Endothelial cell (in vitro differentiated cells): ENCODE results near the gene C4orf51. TPM values are rescaled to one million over a fixed set of nuclear protein-coding genes. Genes with fewer than 3 reads are reported as not detected.

ENCODE experiments used
- DNase-seq: peaks from one replicate; pipeline ENCODE4 v3.0.0; 2021; ENCODE audit warnings: low spot score
- H3K27ac Mint-ChIP-seq: one replicate; pipeline ENCODE4 v1.8.0; 2021; ENCODE audit warnings: mixed read lengths, inconsistent platforms; ENCODE audit not compliant: unreplicated experiment
- H3K27me3 Mint-ChIP-seq: one replicate; pipeline ENCODE4 v1.8.0; 2021; ENCODE audit warnings: mild to moderate bottlenecking, moderate library complexity, mixed read lengths, inconsistent platforms; ENCODE audit not compliant: unreplicated experiment
- H3K36me3 Mint-ChIP-seq: one replicate; pipeline ENCODE4 v1.8.0; 2021; ENCODE audit warnings: mild to moderate bottlenecking, low read depth, mixed read lengths, inconsistent platforms; ENCODE audit not compliant: unreplicated experiment
- H3K4me1 Mint-ChIP-seq: one replicate; pipeline ENCODE4 v1.8.0; 2021; ENCODE audit warnings: mild to moderate bottlenecking, mixed read lengths, inconsistent platforms; ENCODE audit not compliant: unreplicated experiment
- H3K4me3 Mint-ChIP-seq: one replicate; pipeline ENCODE4 v1.8.0; 2021; ENCODE audit warnings: mild to moderate bottlenecking, mixed read lengths, inconsistent platforms; ENCODE audit not compliant: unreplicated experiment
- H3K9me3 Mint-ChIP-seq: one replicate; pipeline ENCODE4 v1.8.0; 2021; ENCODE audit warnings: mixed read lengths, inconsistent platforms; ENCODE audit not compliant: unreplicated experiment
- total RNA-seq: library from RNA; stranded (reverse); fragmentation: NEBNext Ultra II Directional; extraction: Animal tissue kit (Norgen Biotek cat#: 25700); gene quantifications from one replicate; pipeline ENCODE4 v1.2.1, GENCODE V29; 2021; ENCODE audit not compliant: unreplicated experiment
- TF ChIP-seq, protein P1 (sequence below): fragments of 200-600 bp; sonication (generic); IDR thresholded peaks from one replicate; pipeline ENCODE4 v1.5.0; 2021; ENCODE audit warnings: antibody characterized with exemption; ENCODE audit not compliant: unreplicated experiment

Gene C4orf51
- total RNA-seq, 1 donor from 2014 or later: not detected

DNA sequence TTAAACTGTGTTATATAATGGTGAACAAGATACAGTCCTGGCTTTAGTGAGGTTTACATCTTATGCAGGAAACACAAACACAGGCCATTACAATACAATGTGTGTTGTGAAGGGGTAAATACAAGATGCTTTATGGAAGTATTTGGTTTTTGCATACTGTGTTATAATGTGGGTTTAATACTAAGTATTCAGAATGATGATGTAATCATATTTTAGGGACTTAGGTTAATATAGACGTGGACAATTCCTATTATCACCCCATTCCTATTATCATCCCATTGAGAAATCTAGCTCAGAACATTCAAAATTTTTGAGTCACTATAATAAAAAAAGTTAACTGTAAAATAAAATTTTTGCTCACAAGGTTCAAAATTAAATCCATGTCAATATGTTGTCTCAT is 36.7 kb upstream of the C4orf51 start:
- no peaks in the 10 kb centered on the region for H3K9me3 Mint-ChIP-seq
- peaks cover 8% of the 10 kb centered on the region for H3K36me3 Mint-ChIP-seq
- H3K27me3 Mint-ChIP-seq: no peaks in the 10 kb centered on the region
- peaks cover 12% of the 10 kb centered on the region for H3K4me1 Mint-ChIP-seq
- TF ChIP-seq, protein P1, sequence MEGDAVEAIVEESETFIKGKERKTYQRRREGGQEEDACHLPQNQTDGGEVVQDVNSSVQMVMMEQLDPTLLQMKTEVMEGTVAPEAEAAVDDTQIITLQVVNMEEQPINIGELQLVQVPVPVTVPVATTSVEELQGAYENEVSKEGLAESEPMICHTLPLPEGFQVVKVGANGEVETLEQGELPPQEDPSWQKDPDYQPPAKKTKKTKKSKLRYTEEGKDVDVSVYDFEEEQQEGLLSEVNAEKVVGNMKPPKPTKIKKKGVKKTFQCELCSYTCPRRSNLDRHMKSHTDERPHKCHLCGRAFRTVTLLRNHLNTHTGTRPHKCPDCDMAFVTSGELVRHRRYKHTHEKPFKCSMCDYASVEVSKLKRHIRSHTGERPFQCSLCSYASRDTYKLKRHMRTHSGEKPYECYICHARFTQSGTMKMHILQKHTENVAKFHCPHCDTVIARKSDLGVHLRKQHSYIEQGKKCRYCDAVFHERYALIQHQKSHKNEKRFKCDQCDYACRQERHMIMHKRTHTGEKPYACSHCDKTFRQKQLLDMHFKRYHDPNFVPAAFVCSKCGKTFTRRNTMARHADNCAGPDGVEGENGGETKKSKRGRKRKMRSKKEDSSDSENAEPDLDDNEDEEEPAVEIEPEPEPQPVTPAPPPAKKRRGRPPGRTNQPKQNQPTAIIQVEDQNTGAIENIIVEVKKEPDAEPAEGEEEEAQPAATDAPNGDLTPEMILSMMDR: no peak
- DNase-seq: no peak
- no peak overlapping the region for H3K4me3 Mint-ChIP-seq
- no peak overlapping the region for H3K27ac Mint-ChIP-seq

DNA sequence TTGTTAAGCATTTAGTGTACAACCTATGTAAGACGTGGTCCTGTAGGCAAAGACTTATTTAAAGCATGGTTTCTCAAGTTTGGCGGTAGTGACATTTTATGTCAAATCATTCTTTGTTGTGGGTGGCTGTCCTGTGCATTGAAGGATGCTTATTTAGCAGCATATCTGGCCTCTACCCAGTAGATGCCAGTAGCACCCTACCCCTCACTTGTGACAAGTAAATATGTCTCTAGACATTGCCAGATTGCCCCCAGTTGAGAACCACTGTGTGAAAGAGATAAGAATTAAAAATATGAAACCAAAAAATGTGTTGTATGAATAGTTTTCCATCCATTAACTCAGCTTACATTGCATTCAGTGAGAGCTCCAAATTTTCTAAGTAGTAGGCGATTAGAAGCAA is 35.2 kb upstream of the C4orf51 start:
- Mint-ChIP-seq H3K9me3 (no peaks in the 10 kb centered on the region), H3K36me3 (peaks cover 8% of the 10 kb centered on the region), H3K4me3 (no peak overlapping the region), H3K27me3 (no peaks in the 10 kb centered on the region), H3K4me1 (peaks cover 10% of the 10 kb centered on the region), H3K27ac (no peak overlapping the region)
- no peak for DNase-seq
- TF ChIP-seq, protein P1: no peak

DNA sequence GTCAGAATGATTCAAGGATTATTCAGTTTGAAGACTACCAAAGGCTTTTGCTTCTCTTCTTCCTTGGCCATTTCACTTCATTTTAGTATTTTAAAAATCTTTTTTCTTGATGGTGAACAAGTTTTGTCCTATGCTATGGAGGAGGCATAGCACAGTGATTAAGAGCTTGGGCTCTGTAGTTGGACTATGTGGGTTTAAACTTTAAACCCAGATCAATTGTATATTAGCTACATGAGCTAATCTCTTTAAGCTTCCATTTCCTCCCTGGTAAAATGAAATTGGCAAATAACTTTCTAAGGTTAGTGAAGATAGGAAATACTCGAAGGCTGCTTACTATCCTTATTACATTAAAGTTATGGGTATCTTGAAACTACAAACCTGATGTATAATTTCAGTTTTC is 23.8 kb upstream of the C4orf51 start:
- no peaks in the 10 kb centered on the region for H3K4me1 Mint-ChIP-seq
- peaks cover 4% of the 10 kb centered on the region for H3K36me3 Mint-ChIP-seq
- H3K4me3 Mint-ChIP-seq: no peak overlapping the region
- TF ChIP-seq, protein P1: no peak
- H3K27me3 Mint-ChIP-seq: no peaks in the 10 kb centered on the region
- DNase-seq: no peak
- H3K9me3 Mint-ChIP-seq: no peaks in the 10 kb centered on the region
- H3K27ac Mint-ChIP-seq: no peak overlapping the region

DNA sequence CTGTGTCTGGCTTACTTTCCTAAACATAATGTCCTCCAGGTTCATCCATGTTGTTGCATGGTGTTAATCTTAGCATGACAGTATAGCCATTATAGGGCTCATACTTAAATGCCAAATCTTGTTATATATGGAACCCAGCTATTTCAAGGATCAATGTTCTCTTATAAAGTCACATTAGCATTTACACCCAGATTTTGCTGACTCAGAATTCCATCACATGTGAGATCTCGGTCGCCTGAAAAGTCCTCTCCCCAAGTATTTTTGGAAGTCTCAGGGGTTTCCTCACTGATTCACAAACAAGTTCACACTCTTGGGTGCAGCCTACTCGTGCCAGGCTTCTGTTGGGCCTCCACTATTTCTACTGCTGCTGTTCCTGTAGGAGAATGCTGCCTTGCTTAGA is 19.9 kb upstream of the C4orf51 start:
- Mint-ChIP-seq H3K9me3 (no peaks in the 10 kb centered on the region), H3K36me3 (peaks cover 4% of the 10 kb centered on the region), H3K27ac (no peak overlapping the region), H3K4me3 (no peak overlapping the region), H3K27me3 (no peaks in the 10 kb centered on the region), H3K4me1 (no peaks in the 10 kb centered on the region)
- TF ChIP-seq, protein P1: no peak
- no peak for DNase-seq

DNA sequence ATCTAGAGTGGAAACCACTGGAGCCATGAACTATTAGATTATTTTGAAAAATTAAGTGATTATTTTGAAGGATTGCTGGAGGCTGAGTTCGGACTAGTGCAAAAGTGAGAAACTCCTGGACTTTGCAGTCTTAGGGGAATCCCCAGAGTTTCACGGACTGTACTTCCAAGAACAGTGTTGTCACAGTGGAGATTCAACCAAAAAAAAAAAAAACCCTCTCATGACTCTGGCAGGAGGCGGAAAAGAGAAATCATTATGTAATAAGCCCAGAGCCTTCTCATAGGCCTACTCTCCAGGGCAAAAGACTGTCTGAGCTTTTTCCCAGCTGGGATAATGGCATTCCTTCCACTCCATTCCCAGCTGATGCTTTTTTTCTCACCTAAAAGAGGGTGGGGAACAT is 16.8 kb upstream of the C4orf51 start:
- H3K36me3 Mint-ChIP-seq: no peaks in the 10 kb centered on the region
- H3K27ac Mint-ChIP-seq: no peak overlapping the region
- TF ChIP-seq, protein P1: no peak
- H3K4me3 Mint-ChIP-seq: no peak overlapping the region
- no peak for DNase-seq
- H3K9me3 Mint-ChIP-seq: no peaks in the 10 kb centered on the region
- H3K27me3 Mint-ChIP-seq: no peaks in the 10 kb centered on the region
- peaks cover under 1% of the 10 kb centered on the region for H3K4me1 Mint-ChIP-seq
